SK-N-SH treated with all-trans-retinoic acid at 6 μM for 48 hours (cell line): ENCODE measurements around the gene MRGPRF.
"Not testable (repeated sequence)": the region's sequence is repeated elsewhere in the genome, so short reads cannot be mapped to it uniquely, and the experiment has no call there.

Experiments
- ATAC-seq: fragments of 200-7000 bp; cut with Tn5 transposase; 3 replicates; pipeline ENCODE4 v1.9.1; 2020; ENCODE audit warnings: mild to moderate bottlenecking, moderate library complexity
- ARNTL ChIP-seq: fragments of 450-650 bp; formaldehyde crosslinking; IDR thresholded peaks from 2 replicates; pipeline ENCODE4 v1.5.0; 2020; ENCODE audit warnings: low read depth, mild to moderate bottlenecking, moderate library complexity, borderline replicate concordance
- BACH2 ChIP-seq: fragments of 250-450 bp; sonication (Bioruptor Pico); IDR thresholded peaks from 2 replicates; pipeline ENCODE4 v1.9.0; 2021; ENCODE audit warnings: mild to moderate bottlenecking, borderline replicate concordance
- CSDC2 ChIP-seq: fragments of 250-450 bp; sonication (Bioruptor Pico); IDR thresholded peaks from 2 replicates; pipeline ENCODE4 v1.5.0; 2020; ENCODE audit warnings: mild to moderate bottlenecking, moderate library complexity
- ESRRG ChIP-seq: fragments of 250-450 bp; sonication (Bioruptor Pico); IDR thresholded peaks from 2 replicates; pipeline ENCODE4 v1.6.1; 2021; ENCODE audit warnings: mild to moderate bottlenecking
- GLIS3 ChIP-seq: fragments of 250-450 bp; sonication (Bioruptor Pico); IDR thresholded peaks from 2 replicates; pipeline ENCODE4 v1.5.0; 2020; ENCODE audit warnings: mild to moderate bottlenecking, moderate library complexity
- OSR1 ChIP-seq: fragments of 250-450 bp; sonication (Bioruptor Pico); IDR thresholded peaks from 2 replicates; pipeline ENCODE4 v1.8.0; 2022; ENCODE audit warnings: moderate library complexity, mild to moderate bottlenecking, inconsistent platforms
- PPARA ChIP-seq: fragments of 250-450 bp; sonication (Bioruptor Pico); IDR thresholded peaks from 2 replicates; pipeline ENCODE4 v1.5.0; 2020; ENCODE audit warnings: mild to moderate bottlenecking, borderline replicate concordance
- RARB ChIP-seq: fragments of 250-450 bp; sonication (Bioruptor Pico); IDR thresholded peaks from 2 replicates; pipeline ENCODE4 v1.8.0; 2021; ENCODE audit warnings: mild to moderate bottlenecking, moderate library complexity
- TCF4 ChIP-seq: fragments of 250-450 bp; sonication (Bioruptor Pico); IDR thresholded peaks from 2 replicates; pipeline ENCODE4 v1.8.0; 2021; ENCODE audit warnings: mild to moderate bottlenecking, moderate library complexity, borderline replicate concordance
- TOX ChIP-seq: fragments of 250-450 bp; sonication (Bioruptor Pico); IDR thresholded peaks from 2 replicates; pipeline ENCODE4 v1.8.0; 2021; ENCODE audit warnings: mild to moderate bottlenecking, moderate library complexity, borderline replicate concordance
- ZC3H10 ChIP-seq: fragments of 250-450 bp; sonication (Bioruptor Pico); IDR thresholded peaks from 2 replicates; pipeline ENCODE4 v1.5.1; 2021; ENCODE audit warnings: mild to moderate bottlenecking, moderate library complexity
- ZFP3 ChIP-seq: fragments of 250-450 bp; sonication (Bioruptor Pico); IDR thresholded peaks from 2 replicates; pipeline ENCODE4 v1.5.0; 2020; ENCODE audit warnings: mild to moderate bottlenecking, moderate library complexity
- ZFP30 ChIP-seq: fragments of 450-650 bp; formaldehyde crosslinking; IDR thresholded peaks from 2 replicates; pipeline ENCODE4 v1.5.0; 2022; ENCODE audit warnings: mild to moderate bottlenecking, moderate library complexity
- TF ChIP-seq, protein P1 (sequence below): fragments of 250-450 bp; sonication (Bioruptor Pico); IDR thresholded peaks from 2 replicates; pipeline ENCODE4 v1.8.0; 2020; ENCODE audit warnings: mild to moderate bottlenecking, moderate library complexity, borderline replicate concordance
- TF ChIP-seq, protein P2 (sequence below): fragments of 250-450 bp; sonication (Bioruptor Pico); IDR thresholded peaks from 2 replicates; pipeline ENCODE4 v1.5.1; 2021; ENCODE audit warnings: mild to moderate bottlenecking, moderate library complexity
- TF ChIP-seq, protein P3 (sequence below): fragments of 250-450 bp; sonication (Bioruptor Pico); IDR thresholded peaks from 2 replicates; pipeline ENCODE4 v1.5.1; 2020; ENCODE audit warnings: low read depth, mild to moderate bottlenecking, moderate library complexity

MRGPRF gene

DNA sequence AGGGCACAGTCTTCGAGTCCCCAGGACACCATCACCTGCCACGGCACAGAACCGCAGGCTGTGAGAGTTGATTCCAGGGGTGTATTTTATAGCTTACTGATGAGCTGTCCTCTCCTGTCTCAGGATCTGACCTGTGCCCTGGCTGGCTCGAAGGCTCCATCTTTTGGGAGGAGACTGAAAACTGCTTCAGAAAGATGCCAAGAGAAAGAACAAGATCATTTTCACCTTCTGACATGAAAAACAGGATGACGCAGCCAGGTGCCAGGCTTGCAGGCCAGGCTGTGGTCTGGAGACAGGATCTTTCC lies 34.5 kb downstream of the MRGPRF start (continued):
- no peak for TF ChIP-seq PPARA

DNA sequence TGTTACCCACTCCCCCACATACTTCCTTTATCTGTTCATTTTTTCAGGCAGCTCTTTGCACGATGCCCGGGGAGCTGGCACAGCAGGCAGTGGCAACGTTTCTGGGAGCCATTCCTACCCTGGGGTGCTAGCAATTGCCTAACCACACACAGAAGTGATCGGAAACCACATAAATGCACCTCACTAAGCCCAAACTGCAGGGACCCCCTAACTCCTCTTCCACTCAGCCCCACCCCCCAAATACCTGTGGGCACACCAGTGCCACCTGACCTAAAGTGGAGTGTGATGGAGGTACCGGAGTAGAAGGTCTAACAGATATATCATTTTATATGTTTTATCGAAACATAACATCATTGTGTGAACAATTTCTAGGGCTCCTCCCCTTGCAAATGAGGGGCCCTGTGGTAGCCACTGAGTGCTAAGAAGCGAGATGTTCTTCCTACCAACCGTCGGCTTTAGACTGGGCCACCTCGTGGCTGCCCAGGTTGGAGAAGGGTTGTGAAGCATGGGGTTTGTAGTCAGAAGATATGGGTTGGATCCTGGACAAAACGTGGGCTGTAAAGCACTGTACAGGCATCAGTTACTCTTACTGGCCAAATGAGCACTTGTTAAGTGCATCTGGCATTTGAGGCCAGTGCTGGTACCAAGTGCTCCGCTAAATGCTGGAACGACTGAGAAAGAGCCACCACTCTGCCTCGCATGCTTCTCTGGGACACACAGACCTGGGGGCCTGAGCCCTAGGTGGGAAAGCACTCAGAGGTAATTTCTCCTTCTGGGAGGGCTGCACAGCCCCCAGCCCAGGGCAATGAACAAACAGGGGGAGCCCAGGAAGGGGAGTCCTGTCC lies 35.0 kb downstream of the MRGPRF start:
- no peak for TF ChIP-seq TCF4 (CRISPR knock-in tag)
- TF ChIP-seq, protein P1, sequence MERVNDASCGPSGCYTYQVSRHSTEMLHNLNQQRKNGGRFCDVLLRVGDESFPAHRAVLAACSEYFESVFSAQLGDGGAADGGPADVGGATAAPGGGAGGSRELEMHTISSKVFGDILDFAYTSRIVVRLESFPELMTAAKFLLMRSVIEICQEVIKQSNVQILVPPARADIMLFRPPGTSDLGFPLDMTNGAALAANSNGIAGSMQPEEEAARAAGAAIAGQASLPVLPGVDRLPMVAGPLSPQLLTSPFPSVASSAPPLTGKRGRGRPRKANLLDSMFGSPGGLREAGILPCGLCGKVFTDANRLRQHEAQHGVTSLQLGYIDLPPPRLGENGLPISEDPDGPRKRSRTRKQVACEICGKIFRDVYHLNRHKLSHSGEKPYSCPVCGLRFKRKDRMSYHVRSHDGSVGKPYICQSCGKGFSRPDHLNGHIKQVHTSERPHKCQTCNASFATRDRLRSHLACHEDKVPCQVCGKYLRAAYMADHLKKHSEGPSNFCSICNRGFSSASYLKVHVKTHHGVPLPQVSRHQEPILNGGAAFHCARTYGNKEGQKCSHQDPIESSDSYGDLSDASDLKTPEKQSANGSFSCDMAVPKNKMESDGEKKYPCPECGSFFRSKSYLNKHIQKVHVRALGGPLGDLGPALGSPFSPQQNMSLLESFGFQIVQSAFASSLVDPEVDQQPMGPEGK (CRISPR knock-in tag): no peak
- no peak for TF ChIP-seq ESRRG (CRISPR knock-in tag)
- no peak for TF ChIP-seq ZFP30 (CRISPR knock-in tag)
- ATAC-seq: no peak

DNA sequence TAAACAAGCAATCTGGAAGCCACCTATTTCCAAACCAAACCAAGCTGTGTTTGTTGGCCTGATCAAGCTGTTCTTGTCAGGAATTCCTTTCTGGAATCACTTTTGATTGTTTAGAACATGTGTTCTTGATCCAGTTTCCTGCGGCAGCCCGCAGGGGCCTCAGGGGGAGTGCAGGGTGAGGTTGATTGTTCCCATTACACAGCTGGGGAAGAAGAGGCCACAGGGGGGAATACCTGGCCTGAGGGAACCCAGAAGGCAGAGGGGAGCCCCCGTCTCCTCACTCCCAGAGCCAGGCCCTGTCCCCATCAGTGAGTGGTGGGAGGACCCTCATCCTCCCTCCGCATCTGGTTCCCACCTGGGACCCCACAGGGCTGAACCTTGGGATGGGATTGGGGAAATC lies 36.5 kb downstream of the MRGPRF start:
- no peak for ATAC-seq
- TF ChIP-seq, protein P2, sequence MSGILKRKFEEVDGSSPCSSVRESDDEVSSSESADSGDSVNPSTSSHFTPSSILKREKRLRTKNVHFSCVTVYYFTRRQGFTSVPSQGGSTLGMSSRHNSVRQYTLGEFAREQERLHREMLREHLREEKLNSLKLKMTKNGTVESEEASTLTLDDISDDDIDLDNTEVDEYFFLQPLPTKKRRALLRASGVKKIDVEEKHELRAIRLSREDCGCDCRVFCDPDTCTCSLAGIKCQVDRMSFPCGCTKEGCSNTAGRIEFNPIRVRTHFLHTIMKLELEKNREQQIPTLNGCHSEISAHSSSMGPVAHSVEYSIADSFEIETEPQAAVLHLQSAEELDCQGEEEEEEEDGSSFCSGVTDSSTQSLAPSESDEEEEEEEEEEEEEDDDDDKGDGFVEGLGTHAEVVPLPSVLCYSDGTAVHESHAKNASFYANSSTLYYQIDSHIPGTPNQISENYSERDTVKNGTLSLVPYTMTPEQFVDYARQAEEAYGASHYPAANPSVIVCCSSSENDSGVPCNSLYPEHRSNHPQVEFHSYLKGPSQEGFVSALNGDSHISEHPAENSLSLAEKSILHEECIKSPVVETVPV (CRISPR knock-in tag): no peak
- TF ChIP-seq TCF4 (CRISPR knock-in tag): no peak
- no peak for TF ChIP-seq ESRRG (CRISPR knock-in tag)
- TF ChIP-seq CSDC2 (CRISPR knock-in tag): no peak

DNA sequence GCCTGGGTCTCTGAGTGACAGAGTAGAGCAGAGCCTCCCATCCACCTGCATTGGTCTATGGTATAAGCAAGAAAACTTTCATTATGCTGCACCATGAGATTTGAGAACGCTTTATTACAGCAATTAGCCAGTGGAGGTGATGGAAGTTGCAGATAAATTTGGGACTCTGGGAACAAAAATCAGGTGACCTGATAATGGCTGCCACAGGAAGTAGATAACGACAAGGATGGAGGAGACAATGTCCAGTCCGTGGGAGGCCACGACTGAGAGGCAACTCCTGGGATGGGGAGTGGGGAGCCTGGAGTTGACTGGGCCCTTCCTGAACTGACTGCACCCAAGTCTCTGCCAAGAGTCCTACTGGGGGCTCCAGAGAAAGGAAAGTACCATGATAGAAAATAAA lies 37.0 kb downstream of the MRGPRF start:
- no peak for ATAC-seq
- no peak for TF ChIP-seq ARNTL (CRISPR knock-in tag)

DNA sequence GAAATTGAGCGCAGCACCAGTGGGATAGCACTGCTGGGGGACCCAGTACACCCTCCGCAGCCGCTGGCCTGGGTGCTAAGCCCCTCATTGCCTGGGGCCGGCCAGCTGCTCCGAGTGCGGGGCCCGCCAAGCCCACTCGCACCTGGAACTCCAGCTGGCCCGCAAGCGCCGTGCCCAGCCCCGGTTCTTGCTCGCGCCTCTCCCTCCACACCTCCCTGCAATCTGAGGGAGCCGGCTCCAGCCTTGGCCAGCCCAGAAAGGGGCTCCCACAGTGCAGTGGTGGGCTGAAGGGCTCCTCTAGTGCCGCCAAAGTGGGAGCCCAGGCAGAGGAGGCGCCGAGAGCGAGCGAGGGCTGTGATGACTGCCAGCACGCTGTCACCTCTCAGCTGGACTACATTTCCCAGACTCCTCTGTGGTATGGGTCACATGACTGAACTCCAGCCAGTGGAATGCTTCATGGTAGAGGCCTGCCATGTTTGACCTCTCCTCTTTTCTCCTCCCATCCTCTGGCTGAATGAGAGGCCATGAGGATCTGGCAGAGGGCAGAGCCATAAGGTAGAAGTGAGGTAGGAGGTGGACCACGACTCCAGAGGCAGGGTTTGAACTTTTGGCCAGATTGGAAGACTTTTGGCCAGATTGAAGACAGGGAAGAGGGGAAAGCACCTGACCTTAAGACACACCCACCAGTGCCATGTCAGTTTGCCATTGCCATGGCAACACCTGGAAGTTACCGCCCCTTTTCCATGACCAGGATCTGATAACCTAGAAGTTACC lies 38.4 kb downstream of the MRGPRF start:
- peak; percentile 91 for ATAC-seq
- no peak for TF ChIP-seq ZFP30 (CRISPR knock-in tag)
- TF ChIP-seq GLIS3: no peak
- TF ChIP-seq ARNTL (CRISPR knock-in tag): no peak
- no peak for TF ChIP-seq ZFP3 (CRISPR knock-in tag)
- TF ChIP-seq, protein P3, sequence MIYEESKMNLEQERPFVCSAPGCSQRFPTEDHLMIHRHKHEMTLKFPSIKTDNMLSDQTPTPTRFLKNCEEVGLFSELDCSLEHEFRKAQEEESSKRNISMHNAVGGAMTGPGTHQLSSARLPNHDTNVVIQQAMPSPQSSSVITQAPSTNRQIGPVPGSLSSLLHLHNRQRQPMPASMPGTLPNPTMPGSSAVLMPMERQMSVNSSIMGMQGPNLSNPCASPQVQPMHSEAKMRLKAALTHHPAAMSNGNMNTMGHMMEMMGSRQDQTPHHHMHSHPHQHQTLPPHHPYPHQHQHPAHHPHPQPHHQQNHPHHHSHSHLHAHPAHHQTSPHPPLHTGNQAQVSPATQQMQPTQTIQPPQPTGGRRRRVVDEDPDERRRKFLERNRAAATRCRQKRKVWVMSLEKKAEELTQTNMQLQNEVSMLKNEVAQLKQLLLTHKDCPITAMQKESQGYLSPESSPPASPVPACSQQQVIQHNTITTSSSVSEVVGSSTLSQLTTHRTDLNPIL: no peak
- no peak for TF ChIP-seq OSR1 (CRISPR knock-in tag)
- TF ChIP-seq ZC3H10 (CRISPR knock-in tag): no peak
- TF ChIP-seq TCF4 (CRISPR knock-in tag): no peak
- no peak for TF ChIP-seq TOX (CRISPR knock-in tag)
- TF ChIP-seq BACH2 (CRISPR knock-in tag): no peak
- TF ChIP-seq CSDC2 (CRISPR knock-in tag): no peak
- TF ChIP-seq, protein P2 (CRISPR knock-in tag): no peak
- no peak for TF ChIP-seq RARB (CRISPR knock-in tag)

DNA sequence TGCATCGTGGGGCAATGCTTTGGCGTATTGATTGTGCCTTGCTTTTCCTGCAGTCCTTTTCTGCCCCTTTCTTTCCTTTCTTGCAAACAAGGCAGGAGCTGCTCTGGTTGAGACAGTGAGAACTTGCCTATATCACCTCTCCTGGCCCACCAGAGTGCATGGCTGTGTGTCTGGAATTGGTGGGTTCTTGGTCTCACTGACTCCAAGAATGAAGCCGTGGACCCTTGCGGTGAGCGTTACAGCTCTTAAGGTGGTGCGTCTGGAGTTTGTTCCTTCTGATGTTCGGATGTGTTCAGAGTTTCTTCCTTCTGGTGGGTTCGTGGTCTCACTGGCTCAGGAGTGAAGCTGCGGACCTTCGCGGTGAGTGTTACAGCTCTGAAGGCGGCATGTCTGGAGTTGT lies 39.3 kb downstream of the MRGPRF start:
- not testable (repeated sequence) for ATAC-seq
